Sigmoid colon (tissue), 7 donors: ENCODE measurements around the gene ESR2. TPM values are rescaled to one million over a fixed set of nuclear protein-coding genes. Genes with fewer than 3 reads are reported as not detected.
A peak's percentile ranks its signal among the peaks of the same experiment; 100 is the strongest.

ENCODE experiments used
- DNase-seq: peaks from one replicate; pipeline ENCODE4 v3.0.0-alpha.2; 2019
- H3K27ac ChIP-seq, 4 donors: fragments of 200-600 bp; sonication (generic); one replicate each; pipeline ENCODE4 v1.5.1; 2016 to 2019; ENCODE audit warnings: mild to moderate bottlenecking in 1 of 4
- H3K27me3 ChIP-seq, 3 donors: fragments of 200-600 bp; sonication (generic); one replicate each; pipeline ENCODE4 v1.5.1; 2019; ENCODE audit warnings: mild to moderate bottlenecking in 1 of 3
- H3K36me3 ChIP-seq, 4 donors: fragments of 200-600 bp; sonication (generic); one replicate each; pipeline ENCODE4 v1.5.1; 2016 to 2019
- H3K4me1 ChIP-seq, 4 donors: fragments of 200-600 bp; sonication (generic); one replicate each; pipeline ENCODE4 v1.5.1; 2017 to 2019
- H3K4me3 ChIP-seq, 4 donors: fragments of 200-600 bp; sonication (generic); one replicate each; pipeline ENCODE4 v1.5.1; 2017 to 2019; ENCODE audit warnings: mild to moderate bottlenecking in 2 of 4, moderate library complexity in 1 of 4
- H3K9me3 ChIP-seq, 4 donors: fragments of 200-600 bp in 3 of 4; sonication (generic) in 3 of 4; one replicate each; pipeline versions ENCODE4 v1.5.1 to v1.6.1; 2013 to 2019
- CTCF ChIP-seq, 4 experiments: fragments of 450-650 bp in 3 of 4; fragments of 200-600 bp in 1 of 4; IDR thresholded peaks; one replicate each; pipeline ENCODE4 v1.5.1; 2016 to 2019; ENCODE audit warnings: antibody characterized with exemption in 4 of 4, mild to moderate bottlenecking in 3 of 4, moderate library complexity in 2 of 4
- EP300 ChIP-seq, 4 donors: sonication (generic); formaldehyde crosslinking; IDR thresholded peaks; one replicate each; pipeline ENCODE4 v1.6.1; 2017; ENCODE audit warnings: antibody characterized with exemption in 4 of 4
- POLR2A ChIP-seq, 2 donors: fragments of 450-650 bp; IDR thresholded peaks; one replicate each; pipeline ENCODE4 v1.6.1; 2016; ENCODE audit warnings: antibody characterized with exemption in 2 of 2, mild to moderate bottlenecking in 2 of 2, moderate library complexity in 2 of 2
- POLR2AphosphoS5 ChIP-seq, 4 donors: sonication (generic); formaldehyde crosslinking; IDR thresholded peaks; one replicate each; pipeline ENCODE4 v1.6.1; 2017; ENCODE audit warnings: antibody characterized with exemption in 4 of 4
- WGBS, 2 donors: extraction: QIAGEN DNeasy Blood & Tissue Kit; methylation state at CpG; one replicate each; pipeline ENCODE4 v1.1.7; 2013; 5-methylcytosine and 5-hydroxymethylcytosine counted together
- intact Hi-C: fragments of 100-400 bp; cut with DNase I; formaldehyde crosslinking; loops from one replicate; pipeline ENCODE4 v1.15.1; 2023
- polyA plus RNA-seq, 3 donors: library from polyadenylated mRNA; stranded (reverse); fragments of 200-250 nt; gene quantifications; one replicate each; pipeline ENCODE4 v1.2.3, GENCODE V29; 2013
- total RNA-seq, 4 donors: library from RNA; depleted of rRNA; stranded (reverse); fragments of >200 nt; gene quantifications; one replicate each; pipeline ENCODE4 v1.1.0, GENCODE V29; 2016
- donor health status: healthy with polysubstance abuse.
- donor health status: Bipolar disorder and iron deficiency.
- donor health status: healthy.

ESR2 gene
- total RNA-seq, result 1 to 10 TPM in 1 of 4 donors, under 1 TPM in 2, not detected in 1; 0.16 to 1.8 (median 0.27) TPM
- polyA plus RNA-seq, result under 1 TPM in 1 of 3 donors, not detected in 2; 0.55 TPM

- H3K4me3 ChIP-seq, result peak within 1 kb of the TSS in 3 of 4 donors; percentile 32 to 39 (median 38)
- peaks cover 0 to 61% (median 19%) of the 10 kb centered on the region in 3 donors for H3K27me3 ChIP-seq
- no peaks in the 10 kb centered on the region for H3K36me3 ChIP-seq
- TF ChIP-seq CTCF (IDR thresholded peaks at IDR 0.05), result no peak
- TF ChIP-seq EP300 (IDR thresholded peaks at IDR 0.05), result no peak
- intact Hi-C loops, result no loop called here
- DNase-seq, result no peak
- H3K27ac ChIP-seq, result no peak within 1 kb of the TSS
- H3K4me1 ChIP-seq, result peaks cover 0 to 17% (median 16%) of the 10 kb centered on the region in 4 donors
- no peaks in the 10 kb centered on the region for H3K9me3 ChIP-seq
- 1 to 2% methylated on average over 49 of the region's 49 CpGs for WGBS, 2 donors
Measured at GRCh38 chr14:64293976-64294671, at the start of gene ESR2. Gene ESR2, minus strand, starts transcription at chr14:64294371. Its CDS starts 11,386 bp downstream, at chr14:64282985.

- TF ChIP-seq POLR2A (IDR thresholded peaks at IDR 0.05) (no peak), CTCF (IDR thresholded peaks at IDR 0.05) (no peak), EP300 (IDR thresholded peaks at IDR 0.05) (no peak), POLR2AphosphoS5 (IDR thresholded peaks at IDR 0.05) (no peak)
- Histone ChIP-seq H3K27me3 (no peaks in the 10 kb centered on the region), H3K27ac (no peak overlapping the region), H3K36me3 (no peaks in the 10 kb centered on the region), H3K9me3 (no peaks in the 10 kb centered on the region), H3K4me3 (no peak overlapping the region), H3K4me1 (peaks cover 0 to 14% (median 10%) of the 10 kb centered on the region in 4 donors)
- intact Hi-C loops, result loop anchor here (5.0 to 10.0 kb wide), 4 partner anchors 124 to 574 kb away; partner anchors contain the start of genes AKAP5 and CHURC1
- WGBS, 2 donors, result 91 to 97% methylated on average over 8 of the region's 8 CpGs
- DNase-seq, result no peak
Measured at GRCh38 chr14:64340560-64341196, 46.5 kb upstream of the ESR2 start.

GRCh38 chr14:64338616-64339316, 44.6 kb upstream of the ESR2 start:
- no peaks in the 10 kb centered on the region for H3K36me3 ChIP-seq
- DNase-seq, result peak; percentile 98
- TF ChIP-seq POLR2AphosphoS5 (IDR thresholded peaks at IDR 0.05) (peak; percentile 87 to 95 (median 92)), POLR2A (IDR thresholded peaks at IDR 0.05) (peak; percentile 58 to 85), CTCF (IDR thresholded peaks at IDR 0.05) (no peak)
- H3K27me3 ChIP-seq, result no peaks in the 10 kb centered on the region
- H3K27ac ChIP-seq, result peak overlapping the region; percentile 85 to 91 (median 88)
- no peaks in the 10 kb centered on the region for H3K9me3 ChIP-seq
- 1% methylated on average over 48 to 49 of the region's 49 CpGs for WGBS, 2 donors
- H3K4me1 ChIP-seq, result peaks cover 0 to 14% (median 10%) of the 10 kb centered on the region in 4 donors
- intact Hi-C loops, result loop anchor here (1.0 kb wide), 1 partner anchor 49 kb away; no protein-coding TSS in a partner anchor
- peak overlapping the region; percentile 65 to 81 (median 73) for H3K4me3 ChIP-seq

DNA sequence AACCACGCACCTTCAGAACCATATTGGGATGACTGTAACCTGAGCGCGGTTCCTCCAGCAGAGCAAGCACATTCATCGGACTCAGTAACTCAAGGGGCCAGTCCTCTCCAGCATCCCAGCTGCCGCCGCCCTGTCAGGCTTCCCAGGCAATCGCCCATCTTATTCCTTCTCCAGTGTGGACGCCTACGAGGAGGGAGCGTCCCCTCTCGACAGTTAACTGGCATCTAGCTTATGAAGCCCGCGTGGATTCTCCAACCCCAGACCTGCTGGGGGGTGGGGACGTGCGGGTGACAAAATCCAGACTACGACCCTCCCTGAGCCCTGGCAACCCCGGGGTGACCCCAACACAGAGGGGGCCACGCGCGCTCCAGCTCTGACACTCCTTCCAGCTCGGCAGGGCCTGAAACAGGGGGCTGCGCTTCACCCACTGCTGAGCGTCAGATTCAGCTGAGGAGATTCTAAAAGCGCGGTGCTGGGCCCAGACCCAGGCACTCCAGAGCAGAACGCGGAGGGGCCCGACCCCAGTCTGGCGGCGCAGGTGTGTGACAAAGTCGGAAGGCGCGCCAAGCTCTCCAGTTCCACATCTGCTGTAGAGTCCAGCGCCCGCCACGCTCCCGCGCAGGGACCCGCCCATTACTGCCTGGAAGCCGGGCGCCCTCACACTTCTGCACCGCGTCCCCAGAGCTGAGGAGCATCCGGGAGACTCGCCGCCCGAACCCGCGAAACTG, 43.9 kb upstream of the ESR2 start:
- intact Hi-C loops, result no loop called here
- Histone ChIP-seq H3K36me3 (no peaks in the 10 kb centered on the region), H3K27me3 (no peaks in the 10 kb centered on the region), H3K4me1 (peaks cover 0 to 14% (median 10%) of the 10 kb centered on the region in 4 donors), H3K4me3 (peak overlapping the region; percentile 65 to 81 (median 73)), H3K27ac (peak overlapping the region; percentile 85 to 91 (median 88)), H3K9me3 (no peaks in the 10 kb centered on the region)
- DNase-seq, result no peak
- TF ChIP-seq POLR2AphosphoS5 (IDR thresholded peaks at IDR 0.05), result peak in 1 of 4 donors; percentile 41
- no peak for TF ChIP-seq POLR2A (IDR thresholded peaks at IDR 0.05)
- 0% methylated on average over 49 of the region's 49 CpGs for WGBS, 2 donors
